HG03045 (cell line): Measurements from ENCODE around the gene BMP5.

Experiments used
- ATAC-seq: cut with Tn5 transposase; IDR thresholded peaks from one replicate; pipeline ENCODE4 v1.9.1; 2021; ENCODE audit warnings: mild to moderate bottlenecking, moderate library complexity; ENCODE audit not compliant: unreplicated experiment

Gene BMP5

GRCh38 chr6:55726144-55726543 lies 149.2 kb downstream of the BMP5 start:
- ATAC-seq, result no peak

- no peak for ATAC-seq
These were observed 160.6 kb downstream of the BMP5 start for GRCh38 chr6:55714831-55715230.

GRCh38 chr6:55713436-55713835 lies 162.0 kb downstream of the BMP5 start:
- no peak for ATAC-seq

DNA sequence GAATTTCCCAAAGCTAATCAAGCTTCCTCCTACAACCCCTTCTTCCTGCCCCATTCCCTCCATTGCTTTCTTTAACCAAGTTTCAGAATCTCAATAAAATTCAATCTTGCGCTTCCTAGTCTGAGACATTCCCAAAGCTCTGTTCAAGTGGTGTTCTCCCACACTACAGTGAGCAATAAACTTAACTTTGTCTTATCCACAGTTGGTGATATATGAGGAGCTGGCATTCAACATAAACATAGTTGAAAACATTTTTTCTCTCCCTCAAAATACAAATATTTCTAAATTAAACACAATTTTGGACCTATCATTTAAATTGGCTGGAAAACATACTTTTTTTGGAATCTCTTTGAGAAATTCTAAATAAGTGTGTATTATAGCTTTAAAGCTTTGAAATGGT lies 166.7 kb downstream of the BMP5 start:
- no peak for ATAC-seq

- ATAC-seq, result no peak
These were observed 169.6 kb downstream of the BMP5 start for GRCh38 chr6:55705451-55706440.

DNA sequence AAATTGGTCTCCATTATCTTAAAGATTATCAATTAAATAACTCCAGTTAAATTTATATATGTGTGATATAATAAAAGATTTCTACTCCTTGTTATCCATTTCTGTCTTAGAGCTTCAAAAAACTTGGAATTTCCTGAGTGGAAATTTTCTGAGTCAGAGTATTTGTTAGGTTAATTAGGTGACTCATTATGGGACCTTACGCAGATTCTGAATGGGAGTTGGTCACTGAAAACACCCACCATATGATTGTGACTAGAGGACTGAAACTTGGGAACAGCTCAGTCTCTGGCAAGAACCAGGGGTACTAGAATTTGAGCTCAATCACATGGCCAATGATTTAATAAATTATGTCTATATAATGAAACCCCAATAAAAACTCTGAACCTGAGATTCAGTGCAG lies 171.0 kb downstream of the BMP5 start:
- no peak for ATAC-seq
